B cell (primary cell): Measurements from ENCODE around the gene FOXK1. TPM values are rescaled to one million over a fixed set of nuclear protein-coding genes. Genes with fewer than 3 reads are reported as not detected.

Experiments used
- ATAC-seq: fragments of 200-7000 bp; cut with Tn5 transposase; one replicate; pipeline ENCODE4 v1.10.0; 2021; ENCODE audit warnings: low read depth, mild to moderate bottlenecking, moderate number of reproducible peaks, moderate library complexity
- CTCF ChIA-PET: fragments of 350-600 bp; sonication (Branson Sonifier 250); formaldehyde crosslinking; loops from one replicate; lab custom pipeline; 2021; ENCODE audit warnings: antibody characterized with exemption, inconsistent platforms; lab: Charles Lee
- POLR2A ChIA-PET: fragments of 350-600 bp; sonication (Branson Sonifier 250); formaldehyde crosslinking; loops from one replicate; lab custom pipeline; 2021; ENCODE audit warnings: antibody characterized with exemption; lab: Charles Lee
- DNase-seq: peaks from one replicate; pipeline ENCODE4 v3.0.0; 2013
- H2AFZ ChIP-seq: 2 replicates; pipeline ENCODE4 v1.6.1; 2012; ENCODE audit warnings: mild to moderate bottlenecking, low read depth, low read length; ENCODE audit not compliant: insufficient read depth, poor library complexity, severe bottlenecking
- H3K27ac ChIP-seq, 2 donors: 1 replicate in 1 of 2; 2 replicates in 1 of 2; pipeline ENCODE4 v1.5.1; 2012 to 2013; ENCODE audit warnings: low read length in 2 of 2, mild to moderate bottlenecking in 2 of 2, moderate library complexity in 1 of 2
- H3K27me3 ChIP-seq, 4 experiments: fragments of 200-600 bp in 1 of 4; sonication (generic) in 1 of 4; replicated peaks in 1 of 4; 1 replicate in 2 of 4; 2 replicates in 2 of 4; pipeline versions ENCODE4 v1.6.1 to v1.7.0; 2013 to 2016; ENCODE audit warnings: low read length in 3 of 4, mild to moderate bottlenecking in 2 of 4, mixed read lengths in 1 of 4, moderate library complexity in 1 of 4; ENCODE audit not compliant: insufficient read depth in 4 of 4, control insufficient read depth in 3 of 4; ENCODE audit errors: control extremely low read depth in 1 of 4
- H3K36me3 ChIP-seq, 2 experiments: replicated peaks in 1 of 2; 1 replicate in 1 of 2; 2 replicates in 1 of 2; pipeline versions ENCODE4 v1.6.1 to v1.7.1; 2013; ENCODE audit warnings: low read length in 1 of 2; ENCODE audit not compliant: insufficient read depth in 2 of 2, control insufficient read depth in 1 of 2; ENCODE audit errors: control extremely low read depth in 1 of 2, extremely low read depth in 1 of 2
- H3K4me1 ChIP-seq, 2 donors: fragments of 200-600 bp in 1 of 2; sonication (generic) in 1 of 2; 1 replicate in 1 of 2; 2 replicates in 1 of 2; pipeline versions ENCODE4 v1.5.1 to v1.6.1; 2013 to 2017; ENCODE audit warnings: low read length in 2 of 2; ENCODE audit not compliant: control insufficient read depth in 2 of 2, insufficient read depth in 2 of 2
- H3K4me2 ChIP-seq: replicated peaks from 2 replicates; pipeline ENCODE3; 2012; ENCODE audit warnings: mild to moderate bottlenecking, low read depth, low read length; ENCODE audit not compliant: poor library complexity, severe bottlenecking
- H3K4me3 ChIP-seq, 5 experiments: fragments of 200-600 bp in 1 of 5; sonication (generic) in 1 of 5; 1 replicate in 3 of 5; 2 replicates in 2 of 5; pipeline versions ENCODE4 v1.5.1 to v1.7.0; 2011 to 2016; ENCODE audit warnings: low read length in 4 of 5, mild to moderate bottlenecking in 4 of 5, low read depth in 2 of 5, control low read depth in 1 of 5, moderate library complexity in 1 of 5; ENCODE audit not compliant: insufficient read depth in 1 of 5; ENCODE audit errors: control extremely low read depth in 1 of 5, extremely low read depth in 1 of 5
- H3K79me2 ChIP-seq: fragments of 200-600 bp; sonication (generic); one replicate; pipeline ENCODE4 v1.6.0; 2016; ENCODE audit warnings: low read length; ENCODE audit not compliant: control insufficient read depth, insufficient read depth
- H3K9ac ChIP-seq: fragments of 200-600 bp; sonication (generic); 2 replicates; pipeline ENCODE4 v1.6.1; 2017; ENCODE audit warnings: mild to moderate bottlenecking, low read length, moderate library complexity
- H3K9me3 ChIP-seq, 3 donors: one replicate each; pipeline versions ENCODE4 v1.6.1 to v1.7.1; 2013; ENCODE audit warnings: low read length in 2 of 3; ENCODE audit not compliant: control insufficient read depth in 2 of 3, insufficient read depth in 1 of 3; ENCODE audit errors: control extremely low read depth in 1 of 3
- H4K20me1 ChIP-seq: 2 replicates; pipeline ENCODE4 v1.6.0; 2012; ENCODE audit warnings: mild to moderate bottlenecking, low read length; ENCODE audit not compliant: insufficient read depth, control insufficient read depth, poor library complexity, severe bottlenecking
- H3K27ac Mint-ChIP-seq: one replicate; pipeline ENCODE4 v1.8.0; 2021; ENCODE audit warnings: mixed read lengths
- H3K27me3 Mint-ChIP-seq: one replicate; pipeline ENCODE4 v1.8.0; 2021; ENCODE audit warnings: mixed read lengths
- H3K4me1 Mint-ChIP-seq: one replicate; pipeline ENCODE4 v1.8.0; 2021; ENCODE audit warnings: mixed read lengths
- H3K4me3 Mint-ChIP-seq: one replicate; pipeline ENCODE4 v1.8.0; 2021; ENCODE audit warnings: mixed read lengths
- H3K9me3 Mint-ChIP-seq: one replicate; pipeline ENCODE4 v1.8.0; 2022; ENCODE audit warnings: mixed read lengths; ENCODE audit not compliant: insufficient read depth
- CTCF ChIP-seq: fragments of 200-600 bp; IDR thresholded peaks from one replicate; pipeline ENCODE4 v1.8.0; 2022; ENCODE audit warnings: antibody characterized with exemption, mild to moderate bottlenecking
- EZH2 ChIP-seq: IDR thresholded peaks from 2 replicates; pipeline ENCODE4 v1.6.1; 2012; ENCODE audit warnings: borderline replicate concordance, low read depth, mild to moderate bottlenecking, moderate library complexity, low read length; ENCODE audit not compliant: insufficient read depth, poor library complexity, severe bottlenecking
- WGBS: methylation state at CpG from one replicate; pipeline ENCODE4 v1.1.5; 2013; ENCODE audit warnings: missing lambda C conversion rate; ENCODE audit not compliant: insufficient coverage; 5-methylcytosine and 5-hydroxymethylcytosine counted together
- intact Hi-C: fragments of 100-400 bp; cut with micrococcal nuclease; formaldehyde crosslinking; loops from one replicate; pipeline ENCODE4 v1.10.0; 2022
- polyA plus RNA-seq: library from polyadenylated mRNA; depleted of rRNA; stranded (reverse); fragments of >200 nt; gene quantifications from 2 replicates; pipeline ENCODE4 v1.2.3, GENCODE V29; 2012
- total RNA-seq, 2 donors: library from RNA; stranded (reverse); fragments of 120-200 nt in 1 of 2; gene quantifications; 1 replicate in 1 of 2; 2 replicates in 1 of 2; pipeline versions ENCODE4 v1.2.3 to v1.2.4, GENCODE V29; 2013 to 2022

The FOXK1 gene
- total and polyA plus RNA-seq, 2 donors (not counting 1 experiment from before 2014, with no cell fraction given) = 17.9 to 56.2 TPM

GRCh38 chr7:4712281-4713182 lies 30.4 kb downstream of the FOXK1 start:
- Mint-ChIP-seq H3K9me3 (no peaks in the 10 kb centered on the region), H3K27me3 (no peaks in the 10 kb centered on the region), H3K4me1 (peaks cover 55% of the 10 kb centered on the region), H3K4me3 (peak overlapping the region; percentile 82), H3K27ac (peak overlapping the region; percentile 83)
- ATAC-seq (peak; percentile 73), DNase-seq (peak; percentile 25)
- H3K9ac ChIP-seq = peak overlapping the region; percentile 47
- no peaks in the 10 kb centered on the region for H3K27me3 ChIP-seq
- ChIA-PET CTCF (interaction anchor here (1.1 to 1.5 kb wide), 5 partner anchors 12 to 71 kb away, joined by 3 to 7 read pairs (median 4); partner anchors contain the start of gene AP5Z1), POLR2A (interaction anchor here (0.6 to 1.4 kb wide), 8 partner anchors 14 to 1857 kb away, joined by 3 to 6 read pairs (median 3); no protein-coding TSS in a partner anchor)
- no peak overlapping the region for H2AFZ ChIP-seq
- TF ChIP-seq CTCF = no peak
- TF ChIP-seq EZH2 = no peak
- peak overlapping the region in 2 of 5 experiments; percentile 0 to 38 for H3K4me3 ChIP-seq
- H4K20me1 ChIP-seq = peaks cover 100% of the 10 kb centered on the region
- intact Hi-C loops = loop anchor here (1.0 kb wide), 2 partner anchors 13 to 28 kb away; no protein-coding TSS in a partner anchor
- H3K9me3 ChIP-seq = peaks cover 0 to 5% (median 0%) of the 10 kb centered on the region in 3 donors
- H3K36me3 ChIP-seq = peaks cover 1 to 10% of the 10 kb centered on the region in 2 experiments
- WGBS = 85% methylated on average over 17 of the region's 24 CpGs
- peaks cover 4 to 25% of the 10 kb centered on the region in 2 donors for H3K4me1 ChIP-seq
- peaks cover 100% of the 10 kb centered on the region for H3K79me2 ChIP-seq
- peak overlapping the region; percentile 5 to 10 for H3K27ac ChIP-seq
- peak overlapping the region; percentile 69 for H3K4me2 ChIP-seq
